GM12801 (cell line): ENCODE data around the gene CHST9.

ENCODE experiments used
- TF ChIP-seq, protein P1 (sequence below): IDR thresholded peaks from one replicate; pipeline ENCODE4 v1.5.1; 2011; ENCODE audit warnings: control low read depth; ENCODE audit not compliant: insufficient read length; ENCODE audit errors: extremely low read depth

CHST9 gene

DNA sequence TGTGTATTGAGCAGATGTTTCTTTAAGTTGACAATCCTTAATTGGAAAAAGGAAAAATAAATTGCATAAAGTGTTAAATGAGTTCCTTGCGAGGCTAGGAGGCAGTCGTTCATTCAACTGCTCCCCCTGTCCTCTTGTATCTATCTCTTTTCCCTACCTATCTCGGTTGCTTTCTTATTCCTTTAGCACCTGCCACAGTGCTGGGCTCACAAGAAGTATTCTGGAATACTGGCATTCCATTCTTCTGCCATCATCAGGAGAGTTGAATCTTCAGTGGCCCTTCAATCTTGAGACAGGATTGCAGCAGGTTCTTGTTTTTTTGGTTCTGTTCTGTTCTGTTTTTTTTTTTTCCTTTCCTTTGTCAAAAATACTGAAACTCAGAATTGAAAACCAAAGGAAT lies 176.5 kb downstream of the CHST9 start:
- TF ChIP-seq, protein P1, sequence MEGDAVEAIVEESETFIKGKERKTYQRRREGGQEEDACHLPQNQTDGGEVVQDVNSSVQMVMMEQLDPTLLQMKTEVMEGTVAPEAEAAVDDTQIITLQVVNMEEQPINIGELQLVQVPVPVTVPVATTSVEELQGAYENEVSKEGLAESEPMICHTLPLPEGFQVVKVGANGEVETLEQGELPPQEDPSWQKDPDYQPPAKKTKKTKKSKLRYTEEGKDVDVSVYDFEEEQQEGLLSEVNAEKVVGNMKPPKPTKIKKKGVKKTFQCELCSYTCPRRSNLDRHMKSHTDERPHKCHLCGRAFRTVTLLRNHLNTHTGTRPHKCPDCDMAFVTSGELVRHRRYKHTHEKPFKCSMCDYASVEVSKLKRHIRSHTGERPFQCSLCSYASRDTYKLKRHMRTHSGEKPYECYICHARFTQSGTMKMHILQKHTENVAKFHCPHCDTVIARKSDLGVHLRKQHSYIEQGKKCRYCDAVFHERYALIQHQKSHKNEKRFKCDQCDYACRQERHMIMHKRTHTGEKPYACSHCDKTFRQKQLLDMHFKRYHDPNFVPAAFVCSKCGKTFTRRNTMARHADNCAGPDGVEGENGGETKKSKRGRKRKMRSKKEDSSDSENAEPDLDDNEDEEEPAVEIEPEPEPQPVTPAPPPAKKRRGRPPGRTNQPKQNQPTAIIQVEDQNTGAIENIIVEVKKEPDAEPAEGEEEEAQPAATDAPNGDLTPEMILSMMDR, result no peak

DNA sequence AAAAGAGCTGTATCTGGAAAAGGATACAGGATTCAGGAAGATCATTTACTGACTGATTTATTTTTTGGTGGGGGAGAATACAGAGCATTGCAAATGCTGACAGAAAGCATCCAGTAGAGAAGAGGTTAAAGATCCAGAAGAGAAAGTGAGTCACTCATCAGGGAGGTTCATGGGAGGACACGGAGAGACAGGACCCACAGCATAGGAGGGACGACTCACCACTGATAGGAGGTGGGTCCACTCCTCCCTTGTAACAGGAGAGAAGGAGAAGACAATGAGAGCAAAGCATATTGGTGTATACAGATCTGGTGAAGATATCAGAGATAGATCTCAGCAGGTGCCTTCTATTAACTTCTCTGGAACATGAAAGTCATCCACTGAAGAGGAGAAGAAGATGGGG lies 177.2 kb downstream of the CHST9 start:
- TF ChIP-seq, protein P1, result no peak

DNA sequence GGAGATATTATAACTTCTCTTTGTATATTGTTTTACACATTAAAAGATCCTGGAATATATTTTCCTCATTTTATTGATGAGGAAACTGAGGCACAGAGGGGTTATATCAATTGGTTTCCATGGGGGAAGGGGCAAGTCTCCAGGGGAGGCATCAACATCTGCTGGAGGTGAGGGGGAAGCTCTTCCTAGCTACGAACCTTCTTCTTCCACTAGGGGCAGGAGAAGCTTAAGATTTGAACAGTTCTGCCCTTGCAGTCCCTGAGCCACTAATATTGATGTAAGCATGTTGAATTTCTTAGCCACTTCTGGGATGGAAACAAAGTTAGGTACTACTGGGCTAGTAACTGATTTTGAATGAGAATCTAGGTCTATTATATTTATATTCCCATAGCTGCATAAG lies 179.5 kb downstream of the CHST9 start:
- TF ChIP-seq, protein P1, result no peak

DNA sequence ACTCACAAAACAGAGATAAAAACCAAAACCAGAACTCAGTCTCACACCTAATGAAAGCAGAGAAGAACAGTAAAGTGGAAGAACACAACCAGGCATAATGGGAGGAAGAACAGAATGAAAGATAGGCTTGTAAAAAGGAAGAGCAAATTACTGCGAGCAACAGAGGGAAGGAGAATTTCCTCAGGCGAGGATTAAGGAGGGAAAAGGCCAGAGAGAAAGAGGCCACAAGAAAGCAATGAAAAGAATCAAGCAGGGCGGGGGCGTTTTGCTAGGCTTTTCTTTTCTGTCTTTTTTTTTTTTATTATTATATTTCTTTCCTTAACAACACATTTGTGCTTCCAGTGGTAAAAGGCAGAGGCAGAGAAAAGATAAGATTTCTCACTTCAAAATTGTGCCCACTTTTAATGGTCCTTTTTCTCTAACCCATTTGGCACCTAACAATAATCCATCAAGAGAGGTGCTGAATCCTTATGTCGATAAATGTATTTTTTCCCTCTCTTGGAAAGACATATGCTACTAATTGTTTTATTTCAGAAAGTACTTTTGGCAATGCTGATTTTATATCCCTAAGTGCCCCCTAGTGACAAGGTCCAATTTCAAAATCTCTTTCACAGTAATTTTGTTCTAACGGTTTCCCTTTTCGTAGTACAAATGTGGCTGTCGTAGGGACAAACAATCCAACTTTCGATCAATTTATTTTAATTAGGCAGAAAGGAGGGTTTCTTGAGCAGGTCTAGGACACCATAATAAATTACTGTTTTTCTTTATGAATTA lies 180.9 kb downstream of the CHST9 start:
- TF ChIP-seq, protein P1, result no peak

DNA sequence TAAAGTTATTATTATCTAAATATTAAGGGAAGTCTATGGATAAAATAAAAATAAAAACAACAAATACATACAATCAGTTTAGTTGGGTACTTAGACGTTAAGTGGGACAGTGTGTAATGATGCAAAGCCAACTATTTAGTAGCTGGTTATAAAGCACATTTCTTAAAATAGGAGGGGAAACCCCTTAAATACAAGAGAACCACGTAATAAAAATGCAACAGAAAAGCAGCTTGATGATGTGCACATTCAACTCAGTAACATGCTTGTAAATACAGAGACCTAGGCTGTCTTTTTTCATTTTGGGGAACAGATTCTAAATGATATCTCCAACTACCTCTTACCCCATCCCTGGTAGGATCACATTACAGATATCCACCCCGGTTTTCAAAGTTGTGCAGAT lies 185.3 kb downstream of the CHST9 start:
- TF ChIP-seq, protein P1, result no peak

DNA sequence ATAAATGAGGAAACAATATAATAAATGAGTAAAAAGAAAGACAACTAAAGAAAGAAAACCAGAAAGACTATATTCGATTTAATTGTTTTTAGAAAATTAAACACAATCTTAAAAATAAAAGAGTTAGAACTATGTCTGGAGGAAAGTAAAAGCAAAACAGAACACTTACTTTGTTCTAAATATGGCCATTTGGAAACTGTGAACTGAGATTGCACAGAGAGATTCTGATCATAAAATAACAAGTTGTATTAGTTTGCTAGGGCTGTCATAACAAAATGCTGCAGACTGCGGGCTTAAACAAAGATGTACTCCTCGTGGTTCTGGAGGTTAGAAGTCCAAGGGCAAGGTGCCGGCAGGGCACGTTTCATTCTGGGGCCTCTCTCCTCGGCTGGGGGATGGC lies 191.5 kb downstream of the CHST9 start:
- TF ChIP-seq, protein P1, result no peak

DNA sequence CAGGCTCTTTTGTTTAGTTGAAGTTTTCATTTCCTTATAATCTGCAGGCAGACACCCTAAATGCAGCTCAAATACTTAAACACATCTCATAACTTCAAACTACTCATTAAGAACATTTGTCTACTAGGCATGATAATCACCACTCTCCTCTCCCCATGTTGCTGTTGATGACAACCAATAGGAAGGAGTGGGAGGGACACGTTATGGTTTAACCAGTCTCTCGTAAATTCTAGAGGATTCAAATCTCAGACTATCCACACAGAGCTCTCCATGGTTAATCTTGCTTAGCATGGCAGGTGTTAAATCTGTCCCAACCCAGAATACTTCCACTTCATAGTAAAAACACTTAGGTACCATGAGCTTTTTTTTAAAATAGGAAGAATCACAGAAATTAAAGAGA lies 192.2 kb downstream of the CHST9 start:
- TF ChIP-seq, protein P1, result no peak
